A549 treated with AZD9567 at 1 μM for 4 hours (cell line): ENCODE results near the gene LRRC41. TPM values are rescaled to one million over a fixed set of nuclear protein-coding genes. Genes with fewer than 3 reads are reported as not detected.

Experiments
- total RNA-seq: library from RNA; stranded (reverse); fragments of 200-300 nt; extraction: Qiagen RNA extraction; gene quantifications from 5 replicates; pipeline ENCODE4 v1.2.3, GENCODE V29; 2022; ENCODE audit not compliant: insufficient read depth

Gene LRRC41
- total RNA-seq, result 42.1 to 43.9 TPM (median 43.7 TPM) in 5 replicates

GRCh38 chr1:46303038-46303871, at the start of gene LRRC41, which contains the start of gene UQCRH:
LRRC41 (minus strand) TSS chr1:46303616; CDS start chr1:46303322, 294 bp downstream.
UQCRH (plus strand) TSS chr1:46303698; CDS start chr1:46303767, 69 bp downstream.

GRCh38 chr1:46340404-46341221, 37.2 kb upstream of the LRRC41 start, which contains the start of gene NSUN4:
NSUN4 (plus strand) TSS chr1:46340807; CDS start chr1:46340827, 20 bp downstream.

GRCh38 chr1:46247436-46248121, 55.8 kb downstream of the LRRC41 start, which contains the start of gene RAD54L:
RAD54L (plus strand) TSS chr1:46247763; CDS start chr1:46248406, 643 bp downstream.

Other genes starting within 250 kb of the LRRC41 start
- 1.1 to 3.2 TPM (median 1.4 TPM) in 5 replicates for gene PIK3R3, start 171.0 kb downstream of the LRRC41 start, total RNA-seq
- 2.2 to 5.4 TPM (median 2.4 TPM) in 5 replicates for gene TSPAN1, start 128.5 kb downstream of the LRRC41 start, total RNA-seq
- not detected in 5 replicates for gene P3R3URF, start 127.1 kb downstream of the LRRC41 start, total RNA-seq
- 28.7 to 48.3 TPM (median 43.6 TPM) in 5 replicates for gene POMGNT1, start 105.2 kb downstream of the LRRC41 start, total RNA-seq
- not detected in 5 replicates for gene LURAP1, start 100.3 kb downstream of the LRRC41 start, total RNA-seq
- gene RAD54L, start 55.9 kb downstream of the LRRC41 start, total RNA-seq, result 10.1 to 13.2 TPM (median 11.1 TPM) in 5 replicates
- gene UQCRH, start 82 bp upstream of the LRRC41 start, total RNA-seq, result 396 to 435 TPM (median 414 TPM) in 5 replicates
- 11.7 to 14.5 TPM (median 13.5 TPM) in 5 replicates for gene NSUN4, start 37.2 kb upstream of the LRRC41 start, total RNA-seq
- 0.65 to 1.3 TPM (median 0.78 TPM) in 4 of 5 replicates, not detected in the other for gene FAAH, start 90.7 kb upstream of the LRRC41 start, total RNA-seq
- 0.68 to 1.00 TPM (median 0.80 TPM) in 5 replicates for gene DMBX1, start 186.2 kb upstream of the LRRC41 start, total RNA-seq
- not detected in 5 replicates for gene KNCN, start 248.0 kb upstream of the LRRC41 start, total RNA-seq